Coronary artery (tissue), 2 donors: ENCODE data around the gene FYN.

Experiments used
- DNase-seq: peaks from one replicate; pipeline ENCODE4 v3.0.0-alpha.2; 2017; ENCODE audit warnings: low spot score
- H3K27ac ChIP-seq, 2 donors: fragments of 200-600 bp; sonication (generic); one replicate each; pipeline ENCODE4 v1.5.1; 2016 to 2019
- H3K4me3 ChIP-seq: fragments of 200-600 bp; sonication (generic); 2 replicates; pipeline ENCODE4 v1.5.1; 2016; ENCODE audit warnings: mild to moderate bottlenecking, moderate library complexity
- CTCF ChIP-seq: fragments of 200-600 bp; sonication (generic); IDR thresholded peaks from one replicate; pipeline ENCODE4 v1.5.1; 2019; ENCODE audit warnings: antibody characterized with exemption

FYN gene

GRCh38 chr6:111714416-111715270 lies 158.6 kb downstream of the FYN start:
- no peak for DNase-seq
- Histone ChIP-seq H3K27ac (no peak overlapping the region), H3K4me3 (no peak overlapping the region)
- no peak for TF ChIP-seq CTCF

- H3K27ac ChIP-seq, result no peak overlapping the region
- no peak overlapping the region for H3K4me3 ChIP-seq
- DNase-seq, result no peak
- TF ChIP-seq CTCF, result no peak
Observed at GRCh38 chr6:111713811-111714210, 159.4 kb downstream of the FYN start.

- Histone ChIP-seq H3K27ac (no peak overlapping the region), H3K4me3 (no peak overlapping the region)
- DNase-seq, result no peak
- no peak for TF ChIP-seq CTCF
Observed at GRCh38 chr6:111713236-111713635, 160.0 kb downstream of the FYN start.

GRCh38 chr6:111711984-111712752 lies 161.1 kb downstream of the FYN start:
- no peak overlapping the region for H3K27ac ChIP-seq
- no peak overlapping the region for H3K4me3 ChIP-seq
- no peak for TF ChIP-seq CTCF
- no peak for DNase-seq

- TF ChIP-seq CTCF, result no peak
- DNase-seq, result no peak
- Histone ChIP-seq H3K27ac (peak overlapping the region in 1 of 2 donors; percentile 31), H3K4me3 (no peak overlapping the region)
Observed at GRCh38 chr6:111711476-111711875, 161.8 kb downstream of the FYN start.

GRCh38 chr6:111710911-111711310 lies 162.3 kb downstream of the FYN start:
- H3K4me3 ChIP-seq, result no peak overlapping the region
- peak overlapping the region in 1 of 2 donors; percentile 25 for H3K27ac ChIP-seq

More at GRCh38 chr6:111710911-111711310, 162.3 kb downstream of the FYN start:
- TF ChIP-seq CTCF, result no peak
- no peak for DNase-seq
